Measurements from ENCODE around the gene MYT1. TPM values are rescaled to one million over a fixed set of nuclear protein-coding genes. Genes with fewer than 3 reads are reported as not detected.

Gene MYT1
- total and polyA plus RNA-seq, 3 donors from 2014 or later: 1.7 to 22.2 (median 2.9) TPM

GRCh38 chr20:64253000-64253383, 88.7 kb downstream of the MYT1 start:
- 93% methylated on average over 4 of the region's 4 CpGs for WGBS, 2 donors
- Histone ChIP-seq H3K36me3 (ENCODE audit: low read depth, missing control alignments) (no peaks in the 10 kb centered on the region), H3K4me1 (peaks cover 17% of the 10 kb centered on the region), H3K9me3 (no peaks in the 10 kb centered on the region), H3K27ac (no peak overlapping the region), H3K4me3 (no peak overlapping the region), H3K27me3 (no peaks in the 10 kb centered on the region)
- no peak for DNase-seq
- TF ChIP-seq POLR2A (IDR thresholded peaks at IDR 0.05): no peak
- TF ChIP-seq, protein P1, sequence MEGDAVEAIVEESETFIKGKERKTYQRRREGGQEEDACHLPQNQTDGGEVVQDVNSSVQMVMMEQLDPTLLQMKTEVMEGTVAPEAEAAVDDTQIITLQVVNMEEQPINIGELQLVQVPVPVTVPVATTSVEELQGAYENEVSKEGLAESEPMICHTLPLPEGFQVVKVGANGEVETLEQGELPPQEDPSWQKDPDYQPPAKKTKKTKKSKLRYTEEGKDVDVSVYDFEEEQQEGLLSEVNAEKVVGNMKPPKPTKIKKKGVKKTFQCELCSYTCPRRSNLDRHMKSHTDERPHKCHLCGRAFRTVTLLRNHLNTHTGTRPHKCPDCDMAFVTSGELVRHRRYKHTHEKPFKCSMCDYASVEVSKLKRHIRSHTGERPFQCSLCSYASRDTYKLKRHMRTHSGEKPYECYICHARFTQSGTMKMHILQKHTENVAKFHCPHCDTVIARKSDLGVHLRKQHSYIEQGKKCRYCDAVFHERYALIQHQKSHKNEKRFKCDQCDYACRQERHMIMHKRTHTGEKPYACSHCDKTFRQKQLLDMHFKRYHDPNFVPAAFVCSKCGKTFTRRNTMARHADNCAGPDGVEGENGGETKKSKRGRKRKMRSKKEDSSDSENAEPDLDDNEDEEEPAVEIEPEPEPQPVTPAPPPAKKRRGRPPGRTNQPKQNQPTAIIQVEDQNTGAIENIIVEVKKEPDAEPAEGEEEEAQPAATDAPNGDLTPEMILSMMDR (IDR thresholded peaks at IDR 0.05): no peak
- intact Hi-C loops (cut with DNase I; ENCODE audit: low total_unique reads): no loop called here

GRCh38 chr20:64253443-64253842, 89.2 kb downstream of the MYT1 start:
- TF ChIP-seq, protein P1 (IDR thresholded peaks at IDR 0.05): no peak
- TF ChIP-seq POLR2A (IDR thresholded peaks at IDR 0.05): no peak
- no peaks in the 10 kb centered on the region for H3K36me3 ChIP-seq (ENCODE audit: low read depth, missing control alignments)
- H3K9me3 ChIP-seq: no peaks in the 10 kb centered on the region
- no peak for DNase-seq
- intact Hi-C loops (cut with DNase I; ENCODE audit: low total_unique reads): no loop called here
- peaks cover 17% of the 10 kb centered on the region for H3K4me1 ChIP-seq
- no peak overlapping the region for H3K27ac ChIP-seq
- H3K4me3 ChIP-seq: no peak overlapping the region
- WGBS, 2 donors: 84 to 89% methylated on average over 4 of the region's 4 CpGs
- H3K27me3 ChIP-seq: no peaks in the 10 kb centered on the region

GRCh38 chr20:64254156-64254555, 89.9 kb downstream of the MYT1 start:
- Histone ChIP-seq H3K36me3 (ENCODE audit: low read depth, missing control alignments) (no peaks in the 10 kb centered on the region), H3K4me1 (peaks cover 17% of the 10 kb centered on the region), H3K27me3 (no peaks in the 10 kb centered on the region), H3K4me3 (no peak overlapping the region), H3K27ac (no peak overlapping the region), H3K9me3 (no peaks in the 10 kb centered on the region)
- no peak for DNase-seq
- WGBS, 2 donors: 55 to 71% methylated on average over 5 of the region's 5 CpGs
- intact Hi-C loops (cut with DNase I; ENCODE audit: low total_unique reads): no loop called here
- no peak for TF ChIP-seq POLR2A (IDR thresholded peaks at IDR 0.05)
- TF ChIP-seq, protein P1 (IDR thresholded peaks at IDR 0.05): no peak

DNA sequence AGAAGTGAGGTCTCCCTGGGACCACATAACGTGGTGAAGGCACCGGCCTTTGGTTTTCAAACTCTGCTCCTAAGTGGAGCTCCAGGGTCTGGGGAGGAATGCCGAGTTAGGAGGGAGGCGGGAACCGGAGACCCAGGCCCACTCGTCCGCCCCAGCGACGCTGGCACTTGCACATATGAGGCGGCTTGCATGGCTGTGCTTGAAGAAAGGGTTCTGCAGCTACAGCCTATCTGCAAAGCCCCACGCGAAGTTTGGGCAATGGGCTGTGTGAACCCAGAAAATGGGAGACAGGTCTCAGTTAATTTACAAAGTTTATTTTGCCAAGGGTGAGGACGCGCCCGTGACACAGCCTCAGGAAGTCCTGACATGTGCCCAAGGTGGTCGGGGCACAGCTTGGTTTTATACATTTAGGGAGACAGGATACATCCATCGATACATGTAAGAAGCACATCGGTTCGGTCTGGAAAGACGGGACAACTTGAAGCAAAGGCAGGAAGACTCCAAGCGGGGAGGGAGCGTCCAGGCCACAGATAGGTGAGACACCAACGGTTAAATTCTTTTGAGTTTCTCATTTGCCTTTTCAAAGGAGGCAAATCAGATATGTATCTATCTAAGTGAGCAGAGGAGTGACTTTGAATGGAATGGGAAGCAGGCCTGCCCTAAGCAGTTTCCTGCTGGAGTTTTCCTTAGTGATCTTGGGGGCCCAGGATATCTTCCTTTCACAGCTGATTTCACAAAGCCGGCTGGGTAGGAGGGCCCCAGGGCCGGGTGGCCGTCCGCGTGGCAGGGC, 90.5 kb downstream of the MYT1 start:
- 47 to 53% methylated on average over 28 of the region's 28 CpGs for WGBS, 2 donors
- H3K4me3 ChIP-seq: peak overlapping the region; percentile 87 to 94
- TF ChIP-seq, protein P1 (IDR thresholded peaks at IDR 0.05): no peak
- no peak for TF ChIP-seq POLR2A (IDR thresholded peaks at IDR 0.05)
- H3K27me3 ChIP-seq: no peaks in the 10 kb centered on the region
- peak overlapping the region; percentile 88 to 92 for H3K27ac ChIP-seq
- DNase-seq: no peak
- H3K9me3 ChIP-seq: no peaks in the 10 kb centered on the region
- intact Hi-C loops (cut with DNase I; ENCODE audit: low total_unique reads): no loop called here
- no peaks in the 10 kb centered on the region for H3K36me3 ChIP-seq (ENCODE audit: low read depth, missing control alignments)
- H3K4me1 ChIP-seq: peaks cover 17% of the 10 kb centered on the region
